Breast epithelium (tissue), 3 donors: ENCODE results near the gene CFAP46.

Experiments
- CTCF ChIP-seq, 3 donors: fragments of 450-650 bp; IDR thresholded peaks; one replicate each; pipeline ENCODE4 v1.5.1; 2016 to 2017; ENCODE audit warnings: antibody characterized with exemption in 3 of 3, mild to moderate bottlenecking in 3 of 3, moderate library complexity in 3 of 3
- POLR2A ChIP-seq: fragments of 450-650 bp; IDR thresholded peaks from one replicate; pipeline ENCODE4 v1.6.1; 2016; ENCODE audit warnings: antibody characterized with exemption, mild to moderate bottlenecking, moderate library complexity
- POLR2AphosphoS5 ChIP-seq, 3 donors: sonication (generic); formaldehyde crosslinking; IDR thresholded peaks; one replicate each; pipeline ENCODE4 v1.6.1; 2017; ENCODE audit warnings: antibody characterized with exemption in 3 of 3

- TF ChIP-seq POLR2A (no peak), CTCF (IDR thresholded peaks at IDR 0.05) (no peak), POLR2AphosphoS5 (IDR thresholded peaks at IDR 0.05) (no peak)
Measured at GRCh38 chr10:132839061-132839460, 103.3 kb downstream of the CFAP46 start.
